GM21717 (cell line): ENCODE results near the gene METAP1.
"Not testable (repeated sequence)": the region's sequence is repeated elsewhere in the genome, so short reads cannot be mapped to it uniquely, and the experiment has no call there.

ENCODE experiments used
- ATAC-seq: cut with Tn5 transposase; IDR thresholded peaks from one replicate; pipeline ENCODE4 v1.9.1; 2021; ENCODE audit warnings: mild to moderate bottlenecking, moderate library complexity; ENCODE audit not compliant: unreplicated experiment

METAP1 gene

DNA sequence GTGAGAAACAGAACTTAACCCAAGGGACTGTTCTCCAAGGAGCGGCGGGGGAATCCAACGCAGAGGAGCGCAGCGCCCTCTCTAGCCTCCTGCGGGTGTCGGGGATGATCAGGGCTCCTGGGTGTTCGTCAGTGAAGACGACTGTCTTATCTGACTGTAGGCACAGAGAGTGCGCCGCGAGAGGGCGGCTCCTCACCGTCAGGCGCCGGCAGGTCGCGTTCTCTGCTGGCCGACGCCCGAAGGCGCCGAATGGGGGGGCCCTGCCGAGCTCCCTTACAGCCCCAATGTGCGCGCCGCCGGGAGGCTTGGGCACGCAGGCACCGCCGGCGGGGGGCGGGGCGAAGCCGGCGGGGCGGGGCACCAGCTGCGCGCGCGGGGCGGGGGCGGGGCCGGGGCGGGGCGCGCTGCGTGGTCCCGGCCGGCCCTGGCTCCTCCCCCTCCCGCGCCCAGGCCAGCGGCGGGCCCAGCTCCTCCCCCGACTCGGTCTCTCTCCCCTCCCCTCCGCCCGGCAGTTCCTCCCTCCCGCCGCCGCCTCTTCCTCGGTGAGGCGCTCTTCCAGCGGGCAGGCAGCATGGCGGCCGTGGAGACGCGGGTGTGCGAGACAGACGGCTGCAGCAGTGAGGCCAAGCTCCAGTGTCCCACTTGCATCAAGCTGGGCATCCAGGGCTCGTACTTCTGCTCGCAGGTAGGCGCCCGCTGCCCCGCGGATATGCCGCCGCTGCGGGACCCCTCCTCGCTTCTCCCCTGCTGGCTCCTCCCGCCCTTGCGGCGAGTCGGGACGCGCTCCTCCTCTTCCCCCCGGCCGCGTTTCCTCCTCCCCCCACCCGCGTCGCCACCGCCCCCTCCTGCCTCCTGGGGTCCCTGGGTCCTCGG is at the start of gene METAP1:
TSS of gene METAP1 (plus strand) at position 539 of the 873 bp plus-strand sequence. CDS start at position 572, 33 bp downstream.
- peak; percentile 92 for ATAC-seq

DNA sequence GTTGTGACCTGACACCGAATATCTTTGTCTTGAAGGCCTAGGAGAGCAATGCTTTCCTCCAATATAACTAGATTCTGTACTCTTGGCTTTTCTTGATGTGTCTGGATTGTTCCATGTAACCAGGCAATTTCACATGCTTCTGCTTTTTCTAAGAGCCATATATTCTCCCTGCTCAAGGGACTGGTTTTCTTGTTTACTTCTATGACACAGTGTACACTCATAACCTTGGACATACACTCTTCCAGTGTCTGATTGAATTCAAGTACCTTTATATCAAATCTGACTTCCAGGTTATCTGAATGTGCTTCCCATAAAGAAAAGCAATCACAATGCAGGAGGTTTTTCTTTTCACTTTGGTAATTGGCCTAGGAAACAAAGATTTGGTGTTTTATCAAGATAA is 49.2 kb upstream of the METAP1 start:
- ATAC-seq, result no peak

DNA sequence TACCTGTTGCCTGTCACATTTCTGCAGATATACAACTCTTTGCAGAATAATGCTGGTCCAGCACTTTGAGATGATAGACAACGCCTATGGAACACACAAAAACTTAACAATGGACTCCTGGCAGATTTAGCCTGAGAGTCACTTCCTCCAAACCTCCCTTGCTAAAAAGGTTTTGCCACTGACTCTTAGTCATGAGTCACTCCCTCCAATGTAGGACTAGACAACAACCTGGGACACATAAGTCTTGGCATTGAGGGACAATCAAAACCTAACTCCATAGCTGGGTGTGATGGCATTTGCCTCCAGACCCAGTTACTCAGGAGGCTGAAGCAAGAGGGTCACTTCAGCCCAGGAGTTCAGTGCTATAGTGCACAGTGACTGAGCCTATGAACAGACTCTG is 44.6 kb upstream of the METAP1 start:
- no peak for ATAC-seq

DNA sequence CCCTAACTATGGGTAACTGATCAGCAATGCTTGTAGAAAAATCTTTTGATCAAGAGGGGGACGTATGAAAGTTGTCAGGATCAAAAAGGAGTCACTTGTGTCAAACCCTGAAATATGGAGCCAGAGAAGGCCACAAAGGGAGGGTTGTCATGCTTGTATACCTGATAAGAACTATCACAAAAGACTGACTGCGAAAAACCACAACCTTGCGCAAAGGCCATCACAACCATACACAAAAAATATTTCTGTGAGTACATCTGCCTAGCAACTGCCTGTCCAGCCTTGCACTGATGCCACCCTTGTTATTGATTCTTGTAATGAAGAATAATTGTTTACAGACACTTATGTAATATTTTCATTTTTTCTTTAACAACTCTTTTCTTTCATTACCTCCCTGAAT is 43.8 kb upstream of the METAP1 start:
- no peak for ATAC-seq

DNA sequence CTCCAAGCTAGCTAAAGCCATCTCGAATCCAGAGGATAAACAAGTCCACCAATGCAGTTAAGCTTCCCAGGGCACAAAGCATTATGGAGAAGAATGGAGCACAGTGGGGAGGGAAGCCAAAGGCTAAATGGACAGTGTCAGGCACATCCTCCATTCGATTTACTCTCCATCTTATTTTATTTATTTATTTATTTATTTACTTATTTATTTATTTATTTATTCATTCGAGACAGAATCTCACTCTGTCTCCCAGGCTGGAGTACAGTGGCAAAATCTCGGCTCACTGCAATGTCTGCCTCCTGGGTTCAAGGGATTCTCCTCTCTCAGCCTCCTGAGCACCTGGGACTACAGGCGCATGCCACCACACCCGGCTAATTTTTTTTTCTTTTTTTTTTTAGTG is 40.3 kb upstream of the METAP1 start:
- no peak for ATAC-seq

DNA sequence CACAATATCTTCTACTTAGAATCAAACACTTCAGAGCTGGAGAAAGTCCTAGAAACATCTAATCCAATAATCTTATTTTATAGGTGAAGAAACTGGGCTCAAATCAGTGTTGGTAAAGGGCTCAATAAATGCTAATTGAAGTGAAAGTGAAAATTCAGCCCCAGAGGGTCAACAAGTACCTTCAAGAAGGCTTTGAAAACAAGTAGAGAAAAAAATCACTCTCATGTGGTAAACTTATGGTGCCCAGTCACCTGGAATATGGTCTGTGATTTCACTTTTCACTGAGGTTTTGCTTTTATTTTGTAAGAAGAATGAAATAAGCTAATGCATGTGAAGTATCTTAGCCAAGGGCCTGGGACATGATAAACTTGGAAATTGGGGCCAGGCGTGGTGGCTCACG is 37.5 kb upstream of the METAP1 start:
- no peak for ATAC-seq

DNA sequence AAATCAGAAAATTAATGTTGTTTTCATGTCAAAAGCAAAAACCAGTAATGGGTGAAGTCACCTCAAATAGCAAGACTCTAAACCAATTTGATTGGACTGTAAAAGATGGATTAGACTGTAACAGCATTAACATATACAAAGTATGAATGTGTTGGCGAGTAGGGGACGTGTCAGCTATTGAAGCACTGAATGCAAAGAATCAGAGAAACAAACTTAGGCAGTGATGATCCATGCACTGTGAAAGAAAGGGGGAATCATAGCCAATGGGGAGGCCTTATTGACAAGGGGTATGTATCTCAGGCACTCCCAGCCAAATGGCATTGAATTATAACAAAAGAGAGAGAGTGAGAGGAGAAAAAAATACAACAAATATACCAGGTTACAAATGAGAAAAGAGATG is 36.1 kb upstream of the METAP1 start:
- ATAC-seq, result no peak

DNA sequence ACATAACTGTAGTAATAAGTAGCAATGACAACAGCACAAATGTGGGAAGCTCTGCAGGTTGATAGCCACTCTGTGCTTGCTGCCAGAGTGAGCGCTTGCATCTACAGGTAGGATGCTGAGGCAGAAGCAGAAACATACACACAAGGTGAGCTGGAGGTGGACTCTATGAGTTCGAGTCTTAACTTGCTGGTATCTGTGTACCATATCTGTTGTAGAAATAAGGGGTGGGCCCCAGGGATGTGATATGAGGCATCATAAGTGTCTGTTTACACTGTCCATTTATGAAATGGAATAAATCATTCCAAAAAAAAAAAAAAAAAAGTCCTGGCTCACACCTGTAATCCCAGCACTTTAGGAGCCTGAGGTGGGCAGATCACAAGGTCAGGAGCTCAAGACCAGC is 33.8 kb upstream of the METAP1 start:
- no peak for ATAC-seq

DNA sequence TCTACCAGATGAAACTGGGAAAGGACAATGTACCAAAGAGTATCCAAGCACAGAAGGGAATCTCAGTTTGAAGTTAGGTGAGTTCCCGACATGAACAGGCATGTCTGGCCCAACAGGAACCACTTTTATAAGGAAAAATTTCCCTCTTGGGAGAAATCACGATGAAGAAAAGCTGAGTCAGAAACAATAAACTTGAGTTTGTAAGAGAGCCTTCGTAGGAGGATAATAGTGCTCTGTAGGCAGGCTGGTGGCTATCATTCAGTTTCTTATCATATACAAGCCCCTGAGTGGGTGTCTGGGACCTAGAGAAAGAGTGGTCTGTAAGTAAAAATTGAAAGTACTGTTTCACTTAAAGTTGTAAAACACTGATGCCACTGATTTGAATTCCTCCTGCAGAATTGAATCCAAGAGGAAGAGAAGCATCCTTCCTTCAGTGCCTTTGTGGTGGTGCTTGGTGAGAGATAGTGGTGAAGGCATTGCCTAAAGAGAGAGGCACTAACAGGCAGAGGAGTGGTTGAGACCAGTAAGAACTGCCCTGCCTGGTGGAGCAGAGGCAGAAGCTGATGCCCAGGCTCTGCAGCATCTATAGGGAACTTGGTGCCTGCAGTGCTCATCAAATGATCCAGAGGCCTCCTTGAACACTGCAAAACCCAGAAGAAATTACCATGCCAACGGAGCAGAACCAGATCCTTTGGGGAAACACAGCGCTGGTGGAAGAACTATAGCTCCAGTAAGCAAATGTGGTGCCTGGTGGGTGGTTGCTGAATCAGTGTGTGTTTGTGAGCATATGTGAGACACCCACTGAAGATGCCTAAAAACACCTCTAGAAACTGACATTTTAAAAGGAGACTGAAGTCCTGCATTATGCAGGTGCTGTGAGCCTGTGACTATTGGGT is 31.7 kb upstream of the METAP1 start:
- no peak for ATAC-seq

DNA sequence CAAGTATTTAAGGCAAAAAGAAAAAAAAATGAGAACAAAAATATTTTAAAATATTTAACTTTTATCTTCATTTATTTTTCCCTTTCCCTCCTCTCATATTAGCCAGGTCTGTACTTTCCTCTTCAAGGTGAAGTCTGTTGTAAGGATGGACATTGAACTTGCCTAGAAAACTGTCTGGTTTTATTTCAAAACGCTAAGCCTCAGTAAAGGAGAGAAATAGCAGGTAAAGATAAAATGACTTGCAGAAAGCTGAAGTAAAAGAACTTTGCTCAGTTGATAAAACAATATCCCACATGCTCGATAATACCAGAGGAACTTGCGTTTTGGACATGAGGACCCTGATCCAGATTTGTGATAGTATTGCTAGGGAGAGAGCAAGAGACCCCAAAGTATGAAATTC is 28.6 kb upstream of the METAP1 start:
- ATAC-seq, result no peak

DNA sequence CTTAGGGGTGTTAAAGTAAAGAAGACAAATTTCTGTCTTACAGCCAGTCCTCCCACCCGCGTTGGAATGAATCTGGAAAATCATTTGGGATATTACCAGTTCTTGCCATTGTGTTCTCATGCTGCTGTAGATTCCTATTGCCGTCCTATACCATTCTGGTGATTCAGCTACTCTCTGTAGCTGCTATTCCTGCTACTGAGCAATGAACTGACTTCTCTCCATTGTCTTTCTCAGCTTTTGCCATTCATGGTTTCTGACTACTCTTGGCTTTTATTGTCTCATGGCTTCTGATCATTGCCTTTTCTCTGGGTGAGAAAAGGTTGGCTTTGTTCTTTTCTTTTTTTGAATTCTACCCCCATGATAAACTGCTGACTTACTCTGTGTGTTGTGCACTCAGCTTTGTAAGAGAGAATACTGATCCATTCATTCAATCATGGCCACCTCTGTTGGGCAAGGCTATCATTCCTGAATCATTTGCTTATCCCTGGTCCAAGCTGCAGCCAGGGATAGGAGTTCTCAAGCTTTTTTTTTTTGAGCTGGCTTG is 27.7 kb upstream of the METAP1 start:
- ATAC-seq, result no peak

DNA sequence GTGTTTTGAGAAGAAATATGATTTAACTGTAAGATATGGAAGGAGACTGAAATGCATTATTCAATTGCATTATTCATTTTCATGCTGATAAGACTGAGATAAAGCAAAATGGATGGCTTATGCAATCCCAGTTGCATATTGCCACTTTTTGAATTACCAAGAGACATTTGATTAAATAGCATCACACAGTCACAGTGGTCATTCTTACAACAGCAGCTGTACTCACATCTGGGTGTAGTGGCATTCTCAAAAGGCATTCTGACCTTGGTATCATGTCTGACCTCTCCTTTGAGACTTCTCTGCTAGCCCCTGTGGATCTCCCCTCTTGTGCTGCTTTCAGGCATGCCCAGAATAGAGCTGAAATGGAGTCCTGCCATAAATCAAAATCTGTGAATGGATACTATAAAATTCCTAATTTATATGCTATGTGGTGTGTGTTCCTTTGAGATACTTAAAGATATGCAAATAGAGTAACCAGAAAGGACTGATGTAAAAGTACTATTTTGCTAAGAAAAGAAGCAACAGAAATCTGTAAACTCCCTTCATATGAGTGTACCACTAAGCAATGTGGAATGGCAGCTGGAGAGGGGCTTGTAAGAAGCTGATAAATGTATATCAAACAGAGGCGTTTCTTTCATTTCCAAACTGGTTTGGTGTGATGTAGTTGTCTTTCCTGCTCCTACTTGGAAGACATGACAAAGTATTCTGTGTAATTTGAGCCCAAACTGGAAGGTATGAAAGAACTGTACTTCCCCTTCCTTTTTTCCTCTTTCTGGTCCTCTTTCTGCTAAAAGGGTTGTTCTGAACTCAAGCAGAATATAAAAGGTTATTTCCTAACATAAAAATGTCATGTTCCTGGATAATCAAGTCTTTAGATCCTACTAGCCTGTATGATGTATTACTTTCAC is 25.4 kb upstream of the METAP1 start:
- ATAC-seq, result no peak

DNA sequence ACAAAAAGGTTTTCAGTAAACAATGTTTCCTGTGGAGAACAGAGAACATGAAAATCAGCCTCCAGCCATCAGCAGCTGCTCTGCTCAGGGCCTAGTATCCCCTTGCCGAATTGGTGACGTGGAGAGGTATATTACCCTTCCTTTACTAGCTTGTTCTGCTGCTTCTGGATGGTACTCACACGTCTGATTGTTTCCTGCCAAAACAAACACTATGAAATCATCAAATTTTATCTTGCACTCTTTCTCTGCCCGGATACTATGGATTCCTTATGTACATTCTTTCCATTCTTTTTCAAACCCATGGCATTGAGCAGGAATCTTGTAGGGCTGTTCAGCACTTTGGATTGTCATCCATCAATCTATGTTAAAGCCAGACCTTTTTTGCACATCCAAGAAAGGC is 18.8 kb upstream of the METAP1 start:
- ATAC-seq, result no peak

DNA sequence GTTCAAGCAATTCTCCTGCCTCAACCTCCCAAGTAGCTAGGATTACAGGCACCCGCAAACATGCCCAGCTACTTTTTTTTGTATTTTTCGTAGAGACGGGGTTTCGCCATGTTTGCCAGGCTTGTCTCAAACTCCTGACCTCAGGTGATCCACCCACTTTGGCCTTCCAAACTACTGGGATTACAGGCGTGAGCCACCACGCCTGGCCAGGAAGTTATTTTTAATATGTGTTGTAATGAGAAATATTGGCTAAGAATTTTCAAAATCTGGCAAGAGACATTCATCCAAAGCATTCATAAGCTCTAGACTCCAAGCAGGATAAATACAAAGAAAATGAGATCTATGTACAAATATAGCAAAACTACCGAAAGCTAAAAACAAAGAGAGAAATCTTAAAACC is 18.0 kb upstream of the METAP1 start:
- no peak for ATAC-seq

DNA sequence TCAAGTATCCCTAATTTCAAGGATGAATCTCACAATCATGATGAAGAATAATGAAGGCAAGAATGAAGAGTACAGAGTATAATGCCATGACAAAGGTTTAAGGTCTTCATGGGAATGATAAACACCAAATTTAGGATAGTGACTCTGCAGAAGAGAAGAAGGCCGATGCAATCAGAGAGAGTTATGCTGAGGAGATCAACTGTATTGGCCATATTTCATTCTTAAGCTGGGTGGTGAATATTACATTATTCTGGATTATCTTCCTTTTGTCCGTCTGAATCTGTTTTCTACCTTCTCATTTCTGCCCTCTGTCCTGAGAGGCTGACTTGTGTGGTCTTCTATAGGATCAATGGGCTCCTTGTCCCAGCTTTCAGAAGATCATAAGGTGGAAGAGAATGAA is 7.8 kb upstream of the METAP1 start:
- ATAC-seq, result no peak

DNA sequence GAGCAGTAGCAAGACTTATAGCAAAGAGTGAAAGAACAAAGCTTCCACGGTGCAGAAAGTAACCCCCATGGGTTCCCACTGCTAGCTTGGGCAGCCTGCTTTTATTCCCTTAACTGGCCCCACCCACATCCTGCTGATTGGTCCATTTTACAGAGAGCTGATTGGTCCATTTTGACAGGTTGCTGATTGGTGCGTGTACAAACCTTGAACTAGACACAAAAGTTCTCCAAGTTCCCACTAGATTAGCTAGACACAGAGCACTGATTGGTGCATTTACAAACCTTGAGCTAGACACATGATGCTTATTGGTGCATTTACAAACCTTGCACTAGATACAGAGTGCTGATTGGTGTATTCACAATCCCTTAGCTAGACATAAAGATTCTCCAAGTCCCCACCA is 2.7 kb upstream of the METAP1 start:
- not testable (repeated sequence) for ATAC-seq

DNA sequence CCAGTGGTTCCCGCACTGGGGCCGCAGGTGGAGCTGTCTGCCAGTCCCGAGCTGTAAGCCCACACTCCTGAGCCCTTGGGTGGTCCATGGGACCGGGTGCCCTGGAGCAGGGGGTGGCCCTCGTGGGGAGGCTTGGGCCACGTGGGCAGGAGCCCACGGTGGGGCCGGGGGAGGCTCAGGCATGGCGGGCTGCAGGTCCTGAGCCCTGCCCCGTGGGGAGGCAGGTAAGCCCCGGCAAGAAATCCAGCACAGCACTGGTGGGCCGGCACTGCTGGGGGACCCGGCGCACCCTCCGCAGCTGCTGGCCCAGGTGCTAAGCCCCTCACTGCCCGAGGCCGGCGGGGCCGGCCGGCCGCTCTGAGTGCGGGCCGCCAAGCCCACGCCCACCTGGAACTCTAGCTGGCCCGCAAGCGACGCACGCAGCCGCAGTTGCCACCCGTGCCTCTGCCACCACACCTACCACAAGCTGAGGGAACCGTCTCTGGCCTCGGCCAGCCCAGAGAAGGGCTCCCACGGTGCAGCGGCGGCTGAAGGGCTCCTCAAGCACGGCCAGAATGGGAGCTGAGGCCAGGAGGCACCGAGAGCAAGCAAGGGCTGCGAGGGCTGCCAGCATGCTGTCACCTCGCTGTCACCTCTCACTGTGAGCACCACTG is 2.0 kb upstream of the METAP1 start:
- no peak for ATAC-seq

DNA sequence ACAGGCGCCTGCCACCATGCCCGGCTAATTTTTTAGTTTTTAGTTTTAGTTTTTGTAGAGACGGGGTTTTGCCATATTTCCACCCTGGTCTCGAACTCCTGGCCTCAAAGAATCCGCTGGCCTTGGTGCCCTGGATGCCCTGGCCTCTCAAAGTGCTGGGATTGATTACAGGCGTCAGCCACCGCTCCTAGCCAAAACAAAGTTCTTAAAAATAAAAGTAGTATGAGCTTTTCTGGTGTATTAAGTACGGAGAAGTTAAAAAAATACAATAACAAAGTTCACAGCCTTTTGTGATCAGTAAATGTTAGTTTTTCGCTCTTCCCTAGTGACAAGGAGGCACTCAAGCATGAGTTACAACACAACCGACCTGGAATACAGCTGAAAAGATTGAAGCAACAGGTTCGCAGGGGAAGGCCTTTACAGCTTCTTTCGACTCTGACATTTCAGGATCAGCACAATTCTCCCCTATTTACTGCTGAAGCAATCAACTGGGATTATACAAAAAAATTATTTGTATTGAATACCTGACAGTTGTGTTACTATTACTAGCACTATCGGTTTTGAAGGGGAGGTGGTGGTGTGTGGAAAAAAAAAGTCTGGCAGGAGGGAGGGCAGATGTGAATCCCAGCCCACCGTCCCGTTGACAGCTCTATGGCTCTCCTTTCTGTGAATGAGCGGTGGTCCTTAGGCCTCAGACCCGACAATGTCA is 893 bp upstream of the METAP1 start:
- ATAC-seq, result no peak

DNA sequence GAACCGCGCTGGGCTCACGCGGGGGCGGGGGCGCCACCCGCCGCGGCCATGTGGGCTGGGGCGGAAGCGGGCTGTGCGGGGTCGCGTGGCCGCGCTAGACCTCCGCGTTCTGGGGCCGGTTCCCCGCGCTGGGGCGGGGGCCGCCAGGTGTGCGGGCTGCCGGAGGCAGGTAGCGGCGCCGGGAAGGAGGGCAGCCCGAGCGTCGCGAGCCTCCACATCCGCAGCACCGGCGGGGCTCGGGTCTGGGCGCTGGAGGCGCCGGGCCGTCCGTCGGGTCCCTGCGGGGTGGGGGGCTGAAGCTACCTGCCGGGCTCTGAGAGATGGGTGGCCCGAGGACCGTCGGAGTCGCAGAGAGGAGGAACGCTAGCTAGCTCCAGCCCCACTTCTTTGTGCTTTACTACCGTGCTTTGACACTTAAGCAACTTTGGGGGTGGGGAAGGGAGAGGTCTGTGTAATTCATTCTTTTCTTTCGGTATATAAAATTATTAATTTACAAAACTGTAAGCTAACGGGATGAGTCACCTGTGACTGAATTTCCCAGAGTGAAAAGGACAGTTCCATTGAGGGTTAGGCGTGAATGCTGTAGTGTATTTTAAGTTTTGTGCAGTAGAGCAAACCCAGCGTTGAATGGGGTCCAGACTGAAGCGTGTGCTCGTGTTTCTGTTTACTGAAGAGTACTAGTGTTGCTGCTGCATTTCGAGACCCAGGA is 689 bp downstream of the METAP1 start:
- ATAC-seq, result peak; percentile 25
